Measurements from ENCODE around the gene GTPBP6.
"Not testable (repeated sequence)": the region's sequence is repeated elsewhere in the genome, so short reads cannot be mapped to it uniquely, and the experiment has no call there.

GTPBP6 gene

DNA sequence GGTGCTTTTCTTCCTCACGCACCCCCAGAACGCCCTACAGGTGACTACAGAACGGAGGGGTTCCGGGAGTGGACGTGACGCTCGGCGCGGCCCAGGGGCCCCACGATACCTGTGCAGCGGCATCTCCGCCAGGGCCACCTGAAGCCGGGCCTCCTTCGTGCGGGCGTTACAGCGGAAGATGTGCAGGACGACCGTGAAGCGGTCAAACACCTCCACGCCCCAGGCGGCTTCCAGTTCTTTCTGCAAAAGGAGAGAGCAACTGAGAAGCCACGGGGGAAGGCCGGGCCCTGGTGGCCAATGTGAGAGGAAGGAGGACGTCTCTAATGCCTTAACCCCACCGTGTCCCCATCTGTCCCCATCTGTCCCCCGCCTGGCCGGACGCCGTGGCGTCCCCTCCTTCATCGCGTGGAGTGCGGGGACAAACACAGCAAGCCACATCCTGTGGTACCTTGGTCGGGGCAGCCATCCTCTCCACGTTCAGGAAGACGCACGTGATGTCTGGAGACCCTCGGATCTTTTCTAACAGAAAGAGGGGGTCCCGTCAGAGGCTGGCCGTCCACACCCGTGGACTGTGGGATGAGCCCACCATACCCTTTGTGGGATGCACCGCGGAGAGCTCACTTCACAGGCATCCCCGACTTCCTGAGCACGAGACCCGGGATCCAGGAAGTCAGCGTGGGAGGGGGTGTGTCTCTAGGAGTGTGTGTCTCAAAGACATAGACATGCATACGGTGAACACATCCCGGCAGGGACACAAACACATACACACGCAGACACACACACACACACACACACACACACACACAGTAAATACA, 3.6 kb downstream of the GTPBP6 start:
- DNase-seq = no peak

DNA sequence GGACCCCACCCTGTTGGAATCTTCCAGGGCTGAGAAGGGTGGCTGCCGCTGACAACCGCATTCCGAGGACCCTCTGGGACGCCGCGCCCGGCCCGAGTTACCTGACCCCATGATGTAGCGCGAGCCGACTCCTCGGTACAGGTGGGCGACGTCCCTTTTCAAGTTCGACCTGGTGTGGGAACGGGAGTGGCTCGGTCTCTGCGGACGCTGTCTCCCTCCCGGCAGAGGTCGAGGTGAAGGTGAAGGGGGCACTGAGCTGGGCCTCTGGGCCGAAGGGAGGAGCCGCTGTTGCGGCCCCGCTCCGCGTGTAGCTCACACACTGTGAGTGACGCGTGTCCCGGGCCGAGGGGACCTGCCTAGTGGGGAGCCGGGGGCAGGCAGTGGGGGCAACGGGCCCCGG, 4.5 kb downstream of the GTPBP6 start:
- DNase-seq = no peak

DNA sequence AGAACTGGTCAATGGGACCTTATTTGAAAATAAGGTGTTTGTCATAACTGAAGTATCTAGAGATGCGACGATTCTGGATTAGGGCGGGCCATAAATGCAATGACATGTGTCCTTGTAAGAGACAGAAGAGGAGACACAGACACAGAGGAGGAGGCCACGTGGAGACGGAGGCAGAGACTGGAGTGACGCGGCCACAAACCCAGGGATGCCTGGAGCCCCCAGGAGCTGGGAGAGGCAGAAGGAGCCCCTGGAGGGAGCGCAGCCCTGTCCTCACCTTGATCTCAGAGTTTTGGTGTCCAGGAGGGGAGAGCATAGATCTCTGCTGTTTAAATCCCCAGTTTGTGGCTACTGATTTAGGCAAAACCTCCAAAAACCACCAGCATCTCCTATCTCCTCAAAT, 5.0 kb downstream of the GTPBP6 start:
- no peak for DNase-seq

DNA sequence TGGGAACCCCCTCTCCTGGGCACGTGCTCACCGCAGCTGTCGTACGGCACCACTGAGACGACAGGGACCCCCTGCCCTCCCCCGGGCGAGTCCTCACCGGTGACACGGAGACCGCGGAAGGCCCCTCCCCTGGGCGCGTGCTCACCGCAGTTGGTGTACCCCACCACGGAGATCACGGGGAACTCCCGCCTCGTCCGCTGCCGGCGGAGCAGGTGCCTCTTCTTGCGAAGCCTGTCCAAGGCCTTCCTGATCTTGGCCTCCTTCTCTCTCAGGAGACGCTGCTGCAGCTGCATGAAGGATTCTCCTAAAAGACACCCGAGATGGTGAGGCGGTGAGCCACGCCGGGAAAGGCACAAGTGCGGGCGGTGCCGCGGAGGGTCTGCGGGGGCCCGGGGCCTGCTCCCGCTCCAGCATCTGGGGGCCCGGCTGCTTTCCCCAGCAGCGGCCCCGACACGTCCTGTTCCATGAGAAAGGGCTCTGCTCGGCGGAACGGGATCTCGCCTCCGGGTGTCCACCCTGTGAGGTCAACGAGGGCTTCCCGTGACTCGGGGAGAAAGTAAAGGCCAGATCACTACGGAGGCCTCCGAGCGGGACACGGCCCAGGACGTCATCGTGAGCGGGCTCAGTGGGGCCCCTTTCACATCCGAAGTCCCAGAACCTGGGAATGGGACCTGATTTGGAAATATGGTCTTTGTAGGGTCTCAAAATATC, 5.8 kb downstream of the GTPBP6 start:
- DNase-seq = no peak

DNA sequence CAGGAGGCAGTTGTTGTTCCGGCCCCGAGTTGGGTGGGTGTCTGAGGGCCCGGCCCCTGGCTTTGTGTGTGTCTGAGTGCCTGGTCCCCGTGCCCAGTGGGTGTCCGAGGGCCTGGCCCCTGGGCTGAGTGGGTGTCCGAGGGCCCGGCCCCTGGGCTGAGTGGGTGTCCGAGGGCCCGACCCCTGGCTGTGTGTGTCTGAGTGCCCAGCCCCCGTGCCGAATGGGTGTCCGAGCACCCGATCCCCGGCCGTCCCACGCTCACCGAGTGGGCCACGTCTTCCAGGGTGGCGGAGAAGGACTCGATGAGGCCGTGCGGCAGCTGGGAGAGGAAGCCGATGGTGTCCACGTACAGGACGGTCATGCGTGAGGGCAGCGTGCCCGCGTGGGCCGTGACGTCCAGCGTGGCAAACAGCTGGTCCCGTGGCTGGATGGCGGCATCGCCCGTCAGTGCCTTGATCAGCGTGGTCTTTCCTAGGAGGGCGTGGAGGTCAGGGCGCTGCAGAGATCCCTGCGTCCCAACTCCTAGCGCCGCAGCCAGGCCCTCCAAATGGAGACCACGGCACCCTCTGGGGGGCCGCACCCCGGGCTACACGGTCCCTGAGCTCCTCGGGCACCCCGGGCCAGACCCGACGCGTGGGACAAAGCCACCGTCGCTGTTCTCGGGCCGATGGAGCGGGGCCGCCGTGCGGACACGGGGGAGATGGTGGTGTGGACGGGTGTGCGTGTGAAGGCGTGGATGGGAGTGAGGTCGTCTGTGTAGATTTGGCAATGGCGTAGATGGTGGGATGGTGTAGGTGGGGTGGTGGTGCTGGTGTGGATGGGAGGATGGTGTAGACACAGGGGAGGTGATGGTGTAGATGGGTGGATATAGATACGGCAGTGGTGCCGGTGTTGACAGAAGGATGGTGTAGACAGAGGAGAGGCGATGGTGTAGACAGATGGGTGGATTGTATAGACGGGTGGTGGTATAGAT, 7.2 kb downstream of the GTPBP6 start:
- no peak for DNase-seq

DNA sequence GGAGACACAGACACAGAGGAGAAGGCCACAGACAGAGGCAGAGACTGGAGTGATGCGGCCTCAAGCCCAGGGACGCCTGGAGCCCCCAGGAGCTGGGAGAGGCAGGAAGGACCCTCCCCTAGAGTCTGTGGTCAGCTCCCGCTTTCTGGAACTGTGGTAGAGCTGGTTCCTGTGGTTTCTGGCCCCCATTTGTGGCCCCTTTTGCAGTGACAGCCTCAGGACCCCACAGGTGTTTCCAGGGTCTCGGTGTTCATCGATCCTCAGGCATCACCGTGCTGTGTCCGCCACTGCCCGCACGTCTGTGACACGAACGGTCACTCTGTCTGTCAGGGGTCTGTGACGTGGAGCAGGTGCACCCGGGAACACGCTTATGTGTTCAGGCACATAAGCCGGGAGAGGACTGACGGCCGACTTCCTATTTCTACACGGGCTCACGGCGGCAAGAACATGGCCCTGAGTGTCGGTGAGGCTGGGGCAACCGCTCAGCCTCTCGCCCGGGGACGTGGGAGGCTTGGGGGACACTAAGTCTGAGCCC, 7.9 kb downstream of the GTPBP6 start:
- no peak for DNase-seq

DNA sequence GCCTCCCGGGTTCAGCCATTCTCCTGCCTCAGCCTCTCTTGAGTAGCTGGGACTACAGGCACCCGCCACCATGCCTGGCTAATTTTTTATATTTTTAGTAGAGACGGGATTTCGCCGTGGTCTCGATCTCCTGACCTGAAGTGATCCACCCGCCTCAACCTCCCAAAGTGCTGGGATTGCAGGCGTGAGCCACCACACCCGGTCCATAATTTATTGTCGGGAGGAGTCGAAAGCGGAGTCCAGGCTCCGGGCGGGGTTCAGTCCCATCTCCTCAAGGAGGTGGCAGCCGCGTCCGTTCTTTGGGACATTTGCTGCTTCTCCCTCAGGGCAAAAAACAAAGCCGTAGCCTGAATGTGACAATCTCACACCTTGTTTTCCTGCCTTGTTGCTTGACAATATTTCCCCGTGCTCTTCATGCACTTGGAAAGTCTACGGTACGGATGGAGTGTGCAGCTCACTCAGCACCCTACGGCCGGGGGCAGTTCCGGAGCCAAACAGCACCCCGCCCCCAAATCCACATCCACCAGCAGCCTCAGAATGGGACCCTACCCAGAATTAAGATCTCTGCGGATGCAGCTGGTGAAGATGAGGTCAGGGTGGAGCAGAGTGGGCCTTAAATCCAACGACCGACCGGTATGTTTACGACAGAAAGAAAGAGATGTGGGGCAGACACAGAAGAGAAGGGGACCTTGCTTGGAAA, 9.6 kb downstream of the GTPBP6 start:
- no peak for DNase-seq

DNA sequence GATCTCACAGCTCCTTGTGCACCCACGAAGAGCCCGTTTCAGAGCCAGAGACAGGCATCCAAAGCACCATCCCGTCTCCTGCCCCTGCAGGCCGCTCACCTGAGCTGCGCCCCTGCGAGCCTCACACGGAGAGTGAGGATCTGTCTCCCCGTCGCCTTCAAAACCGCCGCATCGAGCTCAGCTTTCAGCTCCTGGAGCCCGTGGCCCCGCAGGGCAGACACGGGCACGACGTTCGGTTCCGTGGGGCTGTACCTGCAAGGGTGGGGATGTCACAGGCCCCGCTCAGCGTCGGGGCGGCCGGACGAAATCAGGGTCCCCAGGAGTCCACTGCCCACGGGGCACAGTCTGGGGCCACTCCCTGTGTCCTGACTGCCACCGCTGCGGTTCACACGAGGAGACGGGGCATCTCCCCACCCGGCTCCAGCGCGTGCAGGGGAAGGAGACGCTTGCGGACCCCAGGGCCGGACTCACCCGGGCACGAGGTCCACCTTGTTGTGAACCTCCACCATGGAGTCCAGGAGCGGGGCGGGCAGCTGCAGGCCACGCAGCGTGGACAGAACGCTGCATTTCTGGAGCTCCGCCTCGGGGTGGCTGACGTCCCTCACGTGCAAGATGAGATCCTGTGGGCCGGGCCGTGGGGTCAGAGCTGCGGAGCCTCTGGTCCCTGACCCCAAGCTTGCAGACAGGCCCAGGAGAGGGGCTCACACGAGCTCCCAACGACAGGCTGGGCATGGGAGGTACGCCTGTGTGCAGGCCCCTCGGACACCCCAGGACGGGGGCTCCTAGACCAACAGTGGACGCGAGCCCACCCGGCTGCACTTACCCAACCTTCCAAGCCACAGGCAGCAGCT, 11.1 kb downstream of the GTPBP6 start:
- DNase-seq = no peak

DNA sequence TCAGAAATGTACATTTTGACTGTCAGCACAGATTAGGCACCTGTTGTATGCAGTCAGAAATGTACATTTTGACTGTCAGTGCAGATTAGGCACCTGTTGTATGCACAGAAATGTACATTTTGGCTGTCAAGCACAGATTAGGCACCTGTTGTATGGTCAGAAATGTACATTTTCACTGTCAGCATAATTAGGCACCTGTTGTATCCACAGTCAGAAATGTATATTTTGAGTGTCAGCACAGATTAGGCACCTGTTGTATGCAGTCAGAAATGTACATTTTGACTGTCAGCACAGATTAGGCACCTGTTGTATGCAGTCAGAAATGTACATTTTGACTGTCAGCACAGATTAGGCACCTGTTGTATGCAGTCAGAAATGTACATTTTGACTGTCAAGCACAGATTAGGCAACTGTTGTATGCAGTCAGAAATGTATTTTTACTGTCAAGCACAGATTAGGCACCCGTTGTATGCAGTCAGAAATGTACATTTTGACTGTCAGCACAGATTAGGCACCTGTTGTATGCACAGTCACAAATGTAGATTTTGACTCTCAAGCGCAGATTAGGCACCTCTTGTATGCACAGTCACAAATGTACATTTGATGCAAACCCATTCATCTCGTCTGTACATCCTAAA, 11.9 kb downstream of the GTPBP6 start:
- not testable (repeated sequence) for DNase-seq

DNA sequence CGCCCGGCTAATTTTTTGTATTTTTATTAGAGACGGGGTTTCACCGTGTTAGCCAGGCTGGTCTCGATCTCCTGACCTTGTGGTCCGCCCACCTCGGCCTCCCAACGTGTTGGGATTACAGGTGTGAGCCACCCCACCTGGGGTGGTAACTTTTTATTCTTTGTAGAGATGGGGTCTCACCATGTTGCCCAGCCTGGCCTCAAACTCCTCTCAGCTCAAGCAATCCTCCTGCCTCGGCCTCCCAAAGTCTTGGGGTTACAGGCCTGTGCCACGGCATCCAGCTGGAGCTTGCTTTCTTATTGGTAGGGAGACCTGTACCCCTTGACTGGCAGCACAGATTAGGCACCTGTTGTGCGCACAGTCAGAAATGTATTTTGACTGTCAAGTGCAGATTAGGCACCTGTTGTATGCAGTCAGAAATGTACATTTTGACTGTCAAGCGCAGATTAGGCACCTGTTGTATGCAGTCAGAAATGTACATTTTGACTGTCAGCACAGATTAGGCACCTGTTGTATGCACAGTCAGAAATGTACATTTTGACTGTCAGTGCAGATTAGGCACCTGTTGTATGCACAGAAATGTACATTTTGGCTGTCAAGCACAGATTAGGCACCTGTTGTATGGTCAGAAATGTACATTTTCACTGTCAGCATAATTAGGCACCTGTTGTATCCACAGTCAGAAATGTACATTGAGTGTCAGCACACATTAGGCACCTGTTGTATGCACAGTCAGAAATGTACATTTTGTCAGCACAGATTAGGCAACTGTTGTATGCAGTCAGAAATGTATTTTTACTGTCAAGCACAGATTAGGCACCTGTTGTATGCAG, 12.6 kb downstream of the GTPBP6 start:
- DNase-seq = not testable (repeated sequence)

DNA sequence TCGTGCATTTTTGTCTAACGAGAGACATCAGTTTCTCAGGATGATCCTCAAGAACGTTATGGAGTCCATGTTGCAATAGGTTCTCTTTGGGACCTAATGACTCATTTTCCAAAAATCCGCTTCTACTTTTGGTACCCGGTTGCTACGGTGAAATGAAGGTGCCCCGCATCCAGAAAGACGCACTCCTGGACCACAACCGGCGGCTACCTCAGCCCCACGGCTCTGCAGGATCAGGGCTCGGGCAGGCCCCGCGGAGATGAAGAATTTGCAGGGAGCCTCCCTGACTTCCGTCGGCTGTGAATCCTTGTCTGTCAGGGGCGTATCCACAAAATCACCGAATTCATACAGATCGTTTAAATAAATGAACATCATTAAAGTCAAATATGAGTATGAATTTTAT, 15.6 kb downstream of the GTPBP6 start:
- no peak for DNase-seq

DNA sequence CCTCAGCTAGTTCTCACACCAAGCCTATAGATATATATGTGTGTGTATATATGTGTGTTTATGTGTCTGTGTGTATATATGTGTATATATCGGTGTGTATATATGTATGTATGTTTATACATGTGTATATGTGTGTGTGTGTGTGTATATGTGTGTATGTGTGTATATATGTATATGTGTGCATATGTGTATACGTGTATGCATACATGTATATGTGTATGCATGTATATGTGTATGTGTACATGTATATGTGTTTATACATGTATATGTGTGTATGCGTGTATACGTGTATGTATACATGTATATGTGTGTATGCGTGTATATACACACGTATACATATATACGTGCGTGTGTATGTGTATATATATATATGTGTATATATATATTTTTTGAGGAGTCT, 18.3 kb downstream of the GTPBP6 start:
- no peak for DNase-seq

DNA sequence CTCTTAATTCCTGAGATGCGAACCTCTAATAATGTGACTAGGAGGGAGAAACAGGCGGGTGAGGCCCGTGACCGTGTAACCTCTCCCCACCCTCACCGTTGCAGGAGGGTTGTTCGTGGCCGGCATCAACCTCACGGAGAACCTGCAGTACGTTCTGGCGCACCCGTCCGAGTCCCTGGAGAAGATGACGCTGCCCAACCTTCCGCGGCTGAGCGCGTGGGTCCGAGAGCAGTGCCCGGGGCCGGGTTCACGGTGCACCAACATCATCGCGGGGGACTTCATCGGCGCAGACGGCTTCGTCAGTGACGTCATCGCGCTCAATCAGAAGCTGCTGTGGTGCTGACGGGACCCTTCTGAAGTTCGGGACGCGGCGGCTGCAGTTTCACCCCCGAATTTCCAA, 19.6 kb downstream of the GTPBP6 start:
- DNase-seq = no peak

DNA sequence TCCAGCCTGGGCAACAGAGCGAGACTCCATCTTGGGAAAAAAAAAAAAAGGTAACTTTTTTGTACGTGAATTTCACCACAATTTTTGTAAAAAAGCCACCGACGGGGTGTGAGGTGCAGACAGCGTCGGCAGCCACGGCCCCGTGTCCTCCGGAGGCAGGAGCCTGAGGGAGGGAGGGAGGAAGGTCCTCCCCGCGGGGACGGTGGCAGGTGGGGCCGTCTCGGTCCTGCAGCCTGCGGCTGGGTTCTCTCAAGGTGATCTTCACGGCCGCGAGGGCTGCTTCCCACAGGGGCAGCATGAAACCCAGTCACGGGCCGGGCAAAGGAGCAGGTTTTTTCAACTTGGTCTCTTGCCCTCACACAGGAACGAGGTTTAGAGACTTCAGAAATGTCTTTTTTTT, 23.5 kb downstream of the GTPBP6 start:
- no peak for DNase-seq

DNA sequence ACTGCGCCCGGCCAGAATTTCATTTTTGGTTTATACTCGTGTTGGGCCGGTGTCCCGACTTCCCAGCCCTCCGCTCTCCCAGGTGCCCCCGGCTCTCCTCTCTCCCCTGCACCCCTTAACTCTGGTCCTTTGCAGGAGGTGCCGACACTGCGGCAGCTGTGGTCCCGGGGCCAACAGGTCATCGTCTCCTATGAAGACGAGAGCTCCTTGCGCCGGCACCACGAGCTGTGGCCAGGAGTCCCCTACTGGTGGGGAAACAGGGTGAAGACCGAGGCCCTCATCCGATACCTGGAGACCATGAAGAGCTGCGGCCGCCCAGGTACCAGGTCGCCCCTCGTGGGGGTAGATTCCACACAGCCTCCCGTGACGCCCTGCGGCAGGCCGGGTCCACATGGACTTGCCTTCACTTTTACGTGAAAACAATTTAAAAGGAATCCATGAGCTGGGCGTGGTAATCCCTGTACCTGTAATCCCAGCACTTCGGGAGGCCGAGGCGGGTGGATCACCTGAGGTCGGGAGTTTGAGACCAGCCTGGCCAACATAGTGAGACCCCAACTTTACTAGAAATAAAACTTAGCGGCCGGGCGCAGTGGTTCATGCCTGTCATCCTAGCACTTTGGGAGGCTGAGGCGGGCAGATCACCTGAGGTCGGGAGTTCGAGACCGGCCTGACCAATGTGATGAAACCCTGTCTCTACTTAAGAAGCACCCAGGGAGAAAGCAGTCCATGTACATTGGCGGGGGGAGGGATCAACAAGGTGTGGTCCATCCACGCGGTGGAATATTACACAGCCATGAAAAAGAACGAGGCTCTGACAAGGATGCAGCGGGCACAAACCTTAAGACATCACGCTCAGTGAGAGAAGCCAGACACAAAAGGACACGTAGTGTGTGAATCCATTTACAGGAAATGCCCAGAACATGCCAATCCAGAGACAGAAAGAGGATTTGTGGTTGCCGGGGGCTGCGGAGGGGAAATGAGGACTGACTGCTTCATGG, 25.4 kb downstream of the GTPBP6 start:
- DNase-seq = no peak

DNA sequence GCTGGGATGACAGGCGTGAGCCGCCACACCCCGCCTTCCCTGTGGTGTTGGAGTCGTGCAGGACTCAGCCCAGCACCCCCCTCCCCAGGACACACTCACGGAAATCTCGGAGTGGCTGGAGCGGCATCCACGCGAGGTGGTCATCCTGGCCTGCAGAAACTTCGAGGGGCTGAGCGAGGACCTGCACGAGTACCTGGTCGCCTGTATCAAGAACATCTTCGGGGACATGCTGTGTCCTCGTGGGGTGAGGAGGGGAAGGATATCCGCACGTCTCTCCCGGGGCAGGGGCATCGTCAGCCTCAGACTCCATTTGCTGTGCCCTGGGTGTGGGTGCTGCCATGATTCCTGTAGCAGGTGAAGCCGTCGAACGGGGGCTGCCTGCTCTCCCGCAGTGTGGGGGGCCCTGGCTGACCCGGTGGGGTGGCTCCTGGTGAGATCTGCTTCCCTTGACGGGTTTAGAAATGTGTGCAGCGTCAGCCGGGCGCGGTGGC, 27.1 kb downstream of the GTPBP6 start:
- no peak for DNase-seq

DNA sequence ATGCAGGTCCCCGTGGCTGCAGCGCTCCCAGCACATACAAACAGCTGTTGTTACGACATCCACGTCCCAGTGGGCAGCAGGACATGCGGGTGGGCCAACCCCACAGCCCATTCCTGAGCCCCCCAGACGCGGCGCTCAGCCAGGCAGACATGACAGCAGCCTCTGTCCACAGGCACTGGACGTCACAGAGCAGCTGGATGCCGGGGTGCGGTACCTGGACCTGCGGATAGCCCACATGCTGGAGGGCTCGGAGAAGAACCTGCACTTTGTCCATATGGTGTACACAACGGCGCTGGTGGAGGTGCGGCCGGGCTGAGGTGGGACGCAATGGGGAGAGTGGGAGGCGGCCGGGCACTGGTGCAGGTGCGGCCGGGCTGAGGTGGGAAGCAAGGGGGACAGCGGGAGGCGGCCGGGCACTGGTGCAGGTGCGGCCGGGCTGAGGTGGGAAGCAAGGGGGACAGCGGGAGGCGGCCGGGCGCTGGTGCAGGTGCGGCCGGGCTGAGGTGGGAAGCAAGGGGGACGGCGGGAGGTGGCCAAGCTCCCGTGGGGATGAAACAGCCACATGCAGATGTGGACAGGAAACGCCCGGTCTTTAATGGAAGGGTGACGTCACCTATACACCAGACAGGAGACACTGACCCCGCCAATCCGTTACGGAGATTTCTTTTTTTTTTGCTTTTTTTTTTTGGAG, 28.0 kb downstream of the GTPBP6 start:
- DNase-seq = no peak

DNA sequence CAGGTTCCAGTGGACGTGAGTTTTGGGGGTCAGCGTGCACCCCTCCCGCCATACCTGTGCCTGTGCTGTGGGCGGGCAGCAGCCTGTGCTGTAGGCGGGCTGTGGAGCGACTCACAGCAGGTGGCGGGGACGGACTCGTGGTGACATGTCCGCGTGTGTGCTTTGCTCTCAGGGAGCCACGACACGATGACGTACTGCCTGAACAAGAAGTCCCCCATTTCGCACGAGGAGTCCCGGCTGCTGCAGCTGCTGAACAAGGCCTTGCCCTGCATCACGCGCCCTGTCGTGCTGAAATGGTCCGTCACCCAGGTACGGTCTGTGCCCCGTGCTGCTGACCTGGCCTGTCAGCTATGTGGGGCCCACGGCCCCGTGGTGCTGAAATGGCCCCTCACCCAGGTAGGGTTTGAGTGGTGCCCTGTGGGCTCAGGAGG, 30.0 kb downstream of the GTPBP6 start:
- no peak for DNase-seq

Measured in NCI-H446 treated with DMSO at 0.1 percent for 48 hours (cell line).